Liver (tissue), 3 donors: ENCODE results near the gene PTAFR.

Experiments used
- REST ChIP-seq: IDR thresholded peaks from 2 replicates; pipeline ENCODE4 v1.6.1; 2016; ENCODE audit warnings: antibody characterized with exemption, mild to moderate bottlenecking
- SP1 ChIP-seq: IDR thresholded peaks from 2 replicates; pipeline ENCODE4 v1.6.1; 2018; ENCODE audit warnings: antibody characterized with exemption, mild to moderate bottlenecking
- YY1 ChIP-seq: IDR thresholded peaks from 2 replicates; pipeline ENCODE4 v1.6.1; 2016; ENCODE audit warnings: antibody characterized with exemption, mild to moderate bottlenecking
- ZBTB33 ChIP-seq: IDR thresholded peaks from 2 replicates; pipeline ENCODE4 v1.6.1; 2016; ENCODE audit warnings: antibody characterized with exemption
- TF ChIP-seq, protein P1 (sequence below): fragments of 150-350 bp; IDR thresholded peaks from 2 replicates; pipeline ENCODE4 v1.5.1; 2017; ENCODE audit warnings: improper control_type of control experiment, low read depth, low read length; ENCODE audit not compliant: missing input control
- donor health status: healthy.
- donor health status: healthy.

DNA sequence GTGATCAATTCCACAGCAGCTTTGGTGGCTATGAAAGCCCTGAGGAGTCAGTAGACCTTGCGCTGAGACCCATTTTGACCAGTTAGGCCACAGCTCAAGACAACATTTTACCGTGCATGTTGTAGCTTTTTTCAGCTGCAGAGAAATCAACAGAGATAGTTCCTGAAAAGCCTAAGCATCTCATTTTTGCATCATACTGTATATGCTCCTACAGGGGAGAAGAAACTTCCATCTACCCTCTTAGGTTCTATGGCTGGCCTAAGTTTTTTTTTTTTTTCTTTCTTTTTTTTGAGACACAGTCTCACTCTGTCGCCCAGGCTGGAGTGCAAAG, 63.3 kb downstream of the PTAFR start:
- TF ChIP-seq, protein P1, sequence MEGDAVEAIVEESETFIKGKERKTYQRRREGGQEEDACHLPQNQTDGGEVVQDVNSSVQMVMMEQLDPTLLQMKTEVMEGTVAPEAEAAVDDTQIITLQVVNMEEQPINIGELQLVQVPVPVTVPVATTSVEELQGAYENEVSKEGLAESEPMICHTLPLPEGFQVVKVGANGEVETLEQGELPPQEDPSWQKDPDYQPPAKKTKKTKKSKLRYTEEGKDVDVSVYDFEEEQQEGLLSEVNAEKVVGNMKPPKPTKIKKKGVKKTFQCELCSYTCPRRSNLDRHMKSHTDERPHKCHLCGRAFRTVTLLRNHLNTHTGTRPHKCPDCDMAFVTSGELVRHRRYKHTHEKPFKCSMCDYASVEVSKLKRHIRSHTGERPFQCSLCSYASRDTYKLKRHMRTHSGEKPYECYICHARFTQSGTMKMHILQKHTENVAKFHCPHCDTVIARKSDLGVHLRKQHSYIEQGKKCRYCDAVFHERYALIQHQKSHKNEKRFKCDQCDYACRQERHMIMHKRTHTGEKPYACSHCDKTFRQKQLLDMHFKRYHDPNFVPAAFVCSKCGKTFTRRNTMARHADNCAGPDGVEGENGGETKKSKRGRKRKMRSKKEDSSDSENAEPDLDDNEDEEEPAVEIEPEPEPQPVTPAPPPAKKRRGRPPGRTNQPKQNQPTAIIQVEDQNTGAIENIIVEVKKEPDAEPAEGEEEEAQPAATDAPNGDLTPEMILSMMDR, result no peak
- TF ChIP-seq REST (no peak), ZBTB33 (no peak), SP1 (no peak), YY1 (no peak)
